Measurements from ENCODE around the gene WDR86.

Gene WDR86

GRCh38 chr7:151406051-151406875, 3.6 kb downstream of the WDR86 start:
- DNase-seq = no peak

- no peak for DNase-seq
These were observed 4.2 kb downstream of the WDR86 start for GRCh38 chr7:151405588-151405987.

DNA sequence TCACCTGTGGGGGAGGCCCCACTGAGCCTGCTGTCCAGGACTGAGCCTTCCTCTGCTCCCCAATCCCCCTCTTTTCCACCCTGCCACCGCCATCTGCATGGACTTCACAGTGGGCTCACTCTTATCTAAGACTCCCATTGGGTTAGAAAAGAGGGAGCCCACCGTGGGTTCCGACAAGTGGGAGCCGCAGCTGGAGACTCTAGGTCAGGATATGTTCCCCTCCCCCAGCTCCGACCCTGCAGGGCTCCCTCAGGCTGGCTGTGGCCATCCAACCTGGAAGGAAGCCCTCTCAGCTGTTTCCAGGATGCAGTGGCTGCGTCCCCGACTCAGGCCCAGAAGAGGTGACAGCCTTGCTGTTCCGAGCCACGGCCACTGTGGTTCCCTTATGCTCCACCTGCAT, 4.8 kb downstream of the WDR86 start:
- DNase-seq = no peak

DNA sequence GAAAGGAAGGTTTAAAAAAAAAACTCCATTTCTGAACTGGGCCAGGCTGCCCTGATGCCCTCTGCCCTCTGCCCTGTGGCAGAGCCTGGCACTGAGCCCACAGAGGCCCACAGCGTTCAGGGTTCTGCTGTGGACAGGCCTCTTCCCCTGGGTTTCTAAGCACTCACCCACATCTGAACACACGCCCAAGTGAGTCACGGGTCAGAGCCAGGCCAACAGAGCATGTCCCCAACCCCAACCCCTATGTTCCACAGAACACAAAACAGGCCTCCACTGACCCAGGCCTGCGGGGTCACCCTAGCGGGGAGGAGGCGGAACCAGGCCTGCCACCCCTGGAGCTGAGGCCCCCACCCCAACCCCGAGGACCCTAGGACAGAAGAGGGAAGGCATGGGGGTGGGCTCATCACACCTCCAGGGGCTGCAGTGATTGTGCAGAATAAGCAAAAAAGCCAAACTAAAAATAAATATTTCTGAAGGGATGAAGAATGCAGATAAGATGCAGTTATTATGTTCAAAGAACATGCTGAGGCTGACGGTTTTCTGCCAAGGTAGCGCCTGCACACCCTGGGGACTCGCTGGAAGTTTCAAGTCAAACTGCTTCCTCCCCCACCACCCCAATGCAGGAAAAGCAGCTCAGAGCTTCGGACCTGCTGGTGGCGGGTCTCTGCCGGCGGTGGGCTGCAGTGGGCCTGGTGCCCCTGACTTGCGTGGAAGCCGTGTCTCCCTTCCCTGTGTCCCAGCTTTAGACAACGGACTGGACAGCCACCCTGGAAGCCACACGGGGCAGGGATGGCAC, 5.4 kb downstream of the WDR86 start:
- DNase-seq = no peak

GRCh38 chr7:151403764-151404163, 6.1 kb downstream of the WDR86 start:
- no peak for DNase-seq

DNA sequence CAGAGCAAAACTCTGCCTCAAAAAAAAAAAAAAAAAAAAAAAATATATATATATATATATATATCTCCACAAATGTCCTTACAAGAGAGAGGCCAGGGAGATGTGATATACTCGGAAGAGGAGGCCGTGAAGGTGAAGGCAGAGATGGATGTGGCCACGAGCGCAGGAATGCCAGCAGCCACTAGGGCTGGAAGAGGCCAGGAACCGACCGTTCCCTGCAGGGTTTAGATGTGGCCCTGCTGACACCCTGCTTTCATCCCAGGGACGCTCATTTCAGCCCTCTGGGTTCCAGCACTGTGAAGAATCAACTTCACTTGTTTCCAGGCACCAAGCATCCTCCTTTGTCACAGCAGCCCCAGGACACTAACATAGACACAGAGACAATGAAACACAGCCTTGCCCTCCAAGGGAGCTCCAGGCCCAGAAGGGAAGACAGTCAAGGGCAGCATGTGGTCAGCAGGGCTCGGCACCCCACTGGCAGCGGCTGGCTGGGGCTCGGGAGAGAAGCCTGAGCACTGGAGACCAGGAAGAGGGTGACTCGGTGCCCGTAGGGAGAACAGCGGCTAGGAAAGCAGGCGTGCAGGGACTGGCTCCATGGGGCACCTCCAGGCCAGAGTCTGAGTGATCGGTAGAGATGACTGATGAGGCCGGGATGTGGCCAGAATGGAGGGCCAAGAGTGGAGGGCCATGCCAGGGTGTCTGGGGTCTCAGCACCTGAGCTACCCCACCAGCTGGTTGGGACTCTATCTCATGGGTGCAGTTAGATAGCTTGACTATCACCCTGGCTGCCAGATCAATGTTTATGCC, 7.6 kb downstream of the WDR86 start:
- DNase-seq = no peak

DNA sequence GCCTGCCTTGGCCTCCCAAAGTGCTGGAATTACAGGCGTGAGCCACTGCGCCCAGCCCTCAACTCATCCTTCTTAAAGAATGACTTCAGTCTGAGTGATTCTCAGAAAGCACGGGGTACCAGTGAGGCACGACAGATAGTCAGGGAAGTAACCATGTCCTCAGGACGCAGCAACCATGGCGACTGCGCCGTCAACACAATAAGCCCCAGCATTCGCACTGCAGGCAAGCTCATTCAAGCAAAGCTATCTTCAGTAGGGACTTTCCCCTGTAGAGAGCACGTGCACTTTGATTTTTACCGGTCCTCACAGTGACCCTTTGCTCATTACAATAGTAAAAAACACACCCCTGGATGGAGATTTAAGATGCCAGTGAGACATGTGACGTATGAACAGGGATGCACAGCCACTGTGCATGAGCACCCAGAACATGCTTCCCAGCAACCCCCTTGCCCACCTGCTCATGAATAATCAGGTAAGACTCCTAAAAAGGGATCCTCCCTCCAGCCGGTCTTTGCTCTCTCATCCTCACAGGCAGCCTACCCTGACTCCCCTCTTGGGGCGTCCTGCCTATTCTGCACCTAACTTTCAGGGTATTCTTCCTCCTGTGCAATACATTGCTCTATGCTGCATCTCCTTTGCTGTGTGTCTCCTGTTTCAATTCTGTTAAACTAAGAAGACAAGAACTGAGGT, 9.1 kb downstream of the WDR86 start:
- DNase-seq = no peak

GRCh38 chr7:151399906-151400305, 9.9 kb downstream of the WDR86 start:
- no peak for DNase-seq

GRCh38 chr7:151399305-151399601, 10.6 kb downstream of the WDR86 start:
- DNase-seq = no peak

- no peak for DNase-seq
These were observed 11.2 kb downstream of the WDR86 start for GRCh38 chr7:151398446-151399304.

DNA sequence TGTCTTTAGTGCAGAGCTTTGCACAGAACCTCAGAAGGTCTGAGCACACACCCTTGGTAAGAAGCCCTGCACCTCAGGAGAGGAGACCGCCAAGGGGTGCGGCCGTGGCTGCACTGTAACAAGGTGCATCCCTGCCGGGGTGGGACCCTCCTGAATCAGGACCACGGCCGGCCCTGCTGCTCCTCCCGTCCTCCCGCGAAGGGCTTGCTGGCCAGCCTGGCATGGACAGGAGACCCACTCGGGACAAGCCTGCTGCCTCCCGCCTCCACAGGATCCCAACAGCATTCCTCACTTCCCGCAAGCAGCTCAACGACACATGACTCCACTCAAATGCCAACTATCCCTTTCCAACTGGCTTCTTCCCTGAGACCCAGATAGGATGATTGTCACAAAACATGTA, 12.8 kb downstream of the WDR86 start:
- DNase-seq = no peak

DNA sequence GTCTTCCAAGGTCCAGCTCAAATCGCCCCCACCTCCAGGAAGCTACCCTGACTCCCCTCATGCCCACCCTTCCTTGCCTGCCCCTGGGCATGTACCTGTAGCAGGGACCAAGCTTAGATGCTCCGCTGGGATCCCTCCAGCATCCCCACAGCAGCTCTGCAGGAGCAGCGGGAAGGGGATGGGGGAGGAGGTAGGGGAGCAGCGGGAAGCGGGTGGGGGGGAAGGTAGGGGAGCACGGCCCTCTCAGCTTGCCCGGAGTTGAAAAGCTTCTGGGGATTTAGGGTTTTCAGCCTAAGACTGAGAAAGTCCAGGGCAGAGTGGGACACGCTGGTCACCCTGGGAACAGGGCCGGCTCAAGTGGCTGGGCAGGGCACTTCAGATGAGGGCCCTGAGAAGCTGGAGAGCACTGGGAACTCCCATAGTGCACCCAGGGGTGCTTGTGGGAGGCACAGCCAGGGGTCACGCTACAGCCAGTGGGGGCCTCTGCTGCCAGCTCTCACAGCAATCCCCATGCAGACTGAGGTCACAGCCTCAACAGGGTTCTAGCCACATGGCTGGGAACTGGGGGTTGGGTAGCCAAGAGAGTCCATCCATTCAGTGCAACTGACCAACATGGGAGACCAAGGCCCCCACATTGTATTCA, 13.4 kb downstream of the WDR86 start:
- DNase-seq = no peak

GRCh38 chr7:151395036-151395367, 14.8 kb downstream of the WDR86 start:
- DNase-seq = no peak

- no peak for DNase-seq
These were observed 15.5 kb downstream of the WDR86 start for GRCh38 chr7:151394076-151395035.

DNA sequence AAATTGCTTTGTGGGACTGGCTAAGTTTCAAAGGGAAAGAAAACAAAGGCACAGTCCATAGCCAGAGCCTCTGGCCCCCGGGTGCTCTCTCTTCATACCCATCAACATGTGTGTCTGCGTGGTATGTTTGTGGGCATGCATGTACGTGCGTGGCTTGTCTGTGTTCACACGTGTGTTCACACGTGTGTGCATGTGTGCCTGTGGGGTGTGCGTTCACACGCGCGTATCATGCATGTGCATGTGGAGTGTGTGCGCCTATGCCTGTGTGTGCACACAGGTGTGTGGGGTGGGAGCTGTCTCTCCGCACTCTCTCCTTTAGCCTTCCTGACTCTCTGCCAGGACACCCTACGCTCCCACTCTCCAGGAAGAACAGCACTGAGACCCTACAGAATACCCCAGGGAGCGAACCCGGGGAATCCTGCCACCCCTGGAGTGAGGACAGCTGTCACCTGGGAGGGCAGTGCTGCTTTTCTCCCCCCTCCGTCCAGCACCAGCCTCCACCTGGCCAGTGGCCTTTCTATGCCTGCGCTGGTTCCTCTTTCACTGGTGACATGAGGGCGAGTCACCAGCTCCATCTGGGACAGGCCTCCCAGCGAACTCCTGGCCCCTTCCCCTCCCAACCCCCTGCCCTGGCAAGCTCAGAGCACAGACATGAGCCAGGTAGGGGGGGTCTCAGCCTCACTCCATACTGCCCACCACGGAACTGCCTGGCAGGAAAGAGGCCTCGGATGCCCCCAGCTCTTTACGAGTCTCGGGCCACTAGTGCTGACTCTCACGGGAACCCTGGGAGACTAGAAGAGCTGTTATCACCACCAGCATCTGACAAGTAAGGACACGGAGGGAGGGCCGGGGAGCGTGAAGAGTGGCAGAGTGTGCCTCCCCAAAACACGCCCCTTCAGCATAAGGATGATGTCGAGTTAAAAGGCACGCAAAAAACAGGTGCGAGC, 16.5 kb downstream of the WDR86 start:
- DNase-seq = no peak

DNA sequence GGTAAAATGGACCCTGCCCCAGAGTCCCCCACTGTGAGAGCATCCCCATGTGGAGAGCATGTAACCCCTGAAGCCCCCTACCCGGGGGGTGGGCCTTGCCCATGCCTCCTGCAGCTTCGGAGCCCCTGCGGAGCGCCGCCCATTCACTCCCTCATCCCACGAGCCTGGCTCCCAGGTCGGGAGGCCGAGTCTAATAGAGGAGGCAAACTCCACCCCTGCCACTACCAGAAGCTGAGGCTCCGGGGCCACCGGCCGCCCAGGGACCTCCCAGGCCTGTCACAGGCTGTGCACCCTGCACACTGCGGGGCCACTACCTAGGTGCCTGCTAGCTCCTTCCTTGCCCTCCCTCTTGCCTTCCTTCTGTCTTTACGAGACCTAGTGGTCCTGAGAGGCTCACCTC, 17.4 kb downstream of the WDR86 start:
- no peak for DNase-seq

DNA sequence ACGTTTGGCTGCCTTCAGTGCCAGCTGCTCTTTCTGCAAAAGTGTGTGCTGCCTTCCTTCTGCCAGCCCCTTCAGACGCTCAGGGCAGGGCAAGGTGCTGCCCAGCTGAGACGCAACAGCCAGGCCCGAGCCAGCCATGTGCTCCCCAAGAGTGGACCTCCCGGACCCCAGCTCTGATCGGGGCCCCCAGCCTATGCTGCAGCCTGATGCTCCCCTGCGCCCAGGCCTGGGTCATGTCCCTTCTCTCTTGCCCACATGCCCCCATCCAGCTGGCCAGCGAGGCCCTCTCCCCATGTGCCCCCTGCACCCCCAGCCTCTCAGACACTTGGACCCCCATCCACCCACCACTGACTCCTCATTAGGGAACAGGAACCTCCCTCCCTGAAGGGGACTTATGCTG, 17.8 kb downstream of the WDR86 start:
- DNase-seq = no peak

GRCh38 chr7:151391358-151391730, 18.5 kb downstream of the WDR86 start:
- DNase-seq = no peak
